Hematopoietic multipotent progenitor cell treated with erythropoietin and hydrocortisone succinate and interleukin-3 and kit ligand, for 15 days (in vitro differentiated cells): ENCODE data around the gene ATP4B.

Experiments used
- DNase-seq: peaks from one replicate; pipeline ENCODE4 v3.0.0-alpha.2; 2015; ENCODE audit warnings: low spot score

Gene ATP4B

GRCh38 chr13:113607056-113607888 is 50.7 kb downstream of the ATP4B start:
- DNase-seq: no peak

- no peak for DNase-seq
Observed at GRCh38 chr13:113605866-113606438, 52.0 kb downstream of the ATP4B start.

- no peak for DNase-seq
Observed at GRCh38 chr13:113605461-113605860, 52.5 kb downstream of the ATP4B start.

GRCh38 chr13:113604186-113604585 is 53.8 kb downstream of the ATP4B start:
- DNase-seq: no peak

DNA sequence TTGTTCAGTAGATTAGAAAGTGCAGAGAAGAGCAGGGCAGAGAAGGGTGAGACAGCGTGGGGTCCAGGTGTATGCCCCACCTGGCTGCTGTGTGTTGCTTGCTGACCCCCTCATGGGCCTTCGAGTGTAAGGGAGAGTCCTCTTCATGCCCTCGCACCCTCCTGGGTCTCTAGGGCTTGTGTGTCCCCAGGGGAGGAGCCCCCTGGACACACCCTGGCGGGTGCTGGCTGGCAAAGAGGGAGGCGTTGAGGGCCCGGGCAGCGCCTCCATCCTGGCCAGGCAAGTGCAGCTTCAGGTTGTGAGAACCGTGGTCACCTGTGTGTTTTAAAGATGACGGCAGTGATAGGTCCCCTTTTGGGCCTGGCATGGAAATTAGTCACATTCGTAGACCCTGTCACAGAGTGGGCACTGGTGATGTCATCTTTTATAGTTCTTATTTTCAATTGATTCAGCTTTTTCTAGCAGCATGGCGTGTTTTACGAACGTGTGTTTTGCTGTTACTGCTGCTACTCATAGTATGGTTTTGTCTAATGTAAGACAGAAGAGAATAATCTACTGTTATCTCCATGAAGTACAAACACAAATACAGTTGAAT is 54.8 kb downstream of the ATP4B start:
- DNase-seq: no peak

DNA sequence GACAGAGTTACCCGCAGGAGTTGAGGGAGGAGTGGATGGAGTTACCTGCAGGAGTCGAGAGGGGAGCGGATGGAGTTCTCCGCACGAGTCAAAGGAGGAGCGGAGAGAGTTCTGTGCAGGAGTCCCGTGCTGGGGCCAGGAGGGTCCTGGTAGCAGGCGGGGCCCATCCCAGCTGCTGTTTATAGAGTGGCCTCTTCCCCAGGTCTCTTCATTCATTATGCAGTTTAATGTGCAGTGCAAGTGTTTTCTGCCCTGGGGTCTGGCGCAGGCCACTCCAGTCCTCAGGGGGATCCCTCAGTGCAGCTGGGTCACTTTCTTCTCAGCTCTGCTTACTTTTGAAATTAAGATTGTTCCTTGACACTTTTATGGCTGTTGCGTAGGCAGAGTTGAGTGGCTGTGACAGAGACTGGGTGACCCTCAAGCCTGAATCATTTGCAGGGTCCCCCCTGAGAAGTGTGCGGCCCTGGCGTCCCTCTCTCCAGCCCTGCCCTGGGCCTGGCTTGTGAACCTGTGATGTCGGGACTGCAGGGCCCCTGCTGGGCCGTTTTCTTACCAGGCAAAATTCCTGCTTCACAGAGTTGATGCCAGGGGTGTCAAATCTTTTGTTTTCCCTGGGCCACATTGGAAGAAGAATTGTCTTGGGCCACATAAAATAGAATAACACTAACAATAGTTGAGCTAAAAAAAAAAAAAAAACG is 55.6 kb downstream of the ATP4B start:
- no peak for DNase-seq

GRCh38 chr13:113601166-113602070 is 56.6 kb downstream of the ATP4B start:
- no peak for DNase-seq

- no peak for DNase-seq
Observed at GRCh38 chr13:113599391-113599790, 58.6 kb downstream of the ATP4B start.
